Stomach (tissue), 9 donors: ENCODE data around the gene DUSP7. TPM values are rescaled to one million over a fixed set of nuclear protein-coding genes. Genes with fewer than 3 reads are reported as not detected.

Experiments
- DNase-seq, 2 donors: peaks; one replicate each; pipeline versions ENCODE4 v3.0.0 to v3.0.0-alpha.2; 2013 to 2019
- H3K27ac ChIP-seq, 5 donors: fragments of 200-600 bp in 4 of 5; sonication (generic) in 4 of 5; one replicate each; pipeline ENCODE4 v1.5.1; 2013 to 2019; ENCODE audit warnings: mild to moderate bottlenecking in 1 of 5, moderate library complexity in 1 of 5
- H3K27me3 ChIP-seq, 3 donors: fragments of 200-600 bp; sonication (generic); one replicate each; pipeline ENCODE4 v1.5.1; 2017 to 2019; ENCODE audit warnings: mixed run types in 1 of 3
- H3K36me3 ChIP-seq, 4 donors: fragments of 200-600 bp; sonication (generic); 1 replicate in 3 of 4; 2 replicates in 1 of 4; pipeline ENCODE4 v1.5.1; 2016 to 2019
- H3K4me1 ChIP-seq, 4 donors: fragments of 200-600 bp; sonication (generic); one replicate each; pipeline ENCODE4 v1.5.1; 2016 to 2019
- H3K4me3 ChIP-seq, 4 donors: fragments of 200-600 bp; sonication (generic) in 3 of 4; one replicate each; pipeline ENCODE4 v1.5.1; 2016 to 2019; ENCODE audit warnings: mild to moderate bottlenecking in 1 of 4
- H3K9me3 ChIP-seq, 4 donors: fragments of 200-600 bp; sonication (generic); one replicate each; pipeline ENCODE4 v1.5.1; 2016 to 2019
- CTCF ChIP-seq, 7 experiments: fragments of 450-650 bp in 4 of 7; fragments of 200-600 bp in 3 of 7; sonication (generic) in 3 of 7; IDR thresholded peaks; one replicate each; pipeline ENCODE4 v1.5.1; 2016 to 2019; ENCODE audit warnings: antibody characterized with exemption in 7 of 7, control low read depth in 2 of 7, mild to moderate bottlenecking in 1 of 7
- EP300 ChIP-seq: sonication (generic); formaldehyde crosslinking; IDR thresholded peaks from one replicate; pipeline ENCODE4 v1.6.1; 2017; ENCODE audit warnings: antibody characterized with exemption
- POLR2A ChIP-seq, 4 donors: fragments of 450-650 bp; IDR thresholded peaks; one replicate each; pipeline ENCODE4 v1.6.1; 2016; ENCODE audit warnings: antibody characterized with exemption in 4 of 4, control low read depth in 2 of 4, mild to moderate bottlenecking in 1 of 4, moderate library complexity in 1 of 4
- POLR2AphosphoS5 ChIP-seq, 3 donors: sonication (generic); formaldehyde crosslinking; IDR thresholded peaks; one replicate each; pipeline ENCODE4 v1.6.1; 2016; ENCODE audit warnings: antibody characterized with exemption in 3 of 3
- WGBS, 5 donors: extraction: QIAGEN DNeasy Blood & Tissue Kit in 3 of 5; methylation state at CpG; one replicate each; pipeline versions ENCODE4 v1.1.5 to v1.1.7; 2013 to 2018; 5-methylcytosine and 5-hydroxymethylcytosine counted together
- intact Hi-C: fragments of 100-400 bp; cut with DNase I; formaldehyde crosslinking; loops from one replicate; pipeline ENCODE4 v1.15.1; 2023; ENCODE audit warnings: low total_unique reads
- polyA plus RNA-seq, 3 donors: library from polyadenylated mRNA; stranded (reverse); fragments of 200-250 nt; gene quantifications; one replicate each; pipeline ENCODE4 v1.2.3, GENCODE V29; 2013
- total RNA-seq, 5 donors: library from RNA; depleted of rRNA; stranded (reverse); fragments of >200 nt; gene quantifications; one replicate each; pipeline versions ENCODE4 v1.1.0 to v1.2.3, GENCODE V29; 2014 to 2016
- donor health status: healthy with polysubstance abuse.
- donor health status: Bipolar disorder and iron deficiency.
- donor health status: healthy.

The DUSP7 gene
- total and polyA plus RNA-seq, 8 donors = 0.58 to 23.7 (median 5.0) TPM

DNA sequence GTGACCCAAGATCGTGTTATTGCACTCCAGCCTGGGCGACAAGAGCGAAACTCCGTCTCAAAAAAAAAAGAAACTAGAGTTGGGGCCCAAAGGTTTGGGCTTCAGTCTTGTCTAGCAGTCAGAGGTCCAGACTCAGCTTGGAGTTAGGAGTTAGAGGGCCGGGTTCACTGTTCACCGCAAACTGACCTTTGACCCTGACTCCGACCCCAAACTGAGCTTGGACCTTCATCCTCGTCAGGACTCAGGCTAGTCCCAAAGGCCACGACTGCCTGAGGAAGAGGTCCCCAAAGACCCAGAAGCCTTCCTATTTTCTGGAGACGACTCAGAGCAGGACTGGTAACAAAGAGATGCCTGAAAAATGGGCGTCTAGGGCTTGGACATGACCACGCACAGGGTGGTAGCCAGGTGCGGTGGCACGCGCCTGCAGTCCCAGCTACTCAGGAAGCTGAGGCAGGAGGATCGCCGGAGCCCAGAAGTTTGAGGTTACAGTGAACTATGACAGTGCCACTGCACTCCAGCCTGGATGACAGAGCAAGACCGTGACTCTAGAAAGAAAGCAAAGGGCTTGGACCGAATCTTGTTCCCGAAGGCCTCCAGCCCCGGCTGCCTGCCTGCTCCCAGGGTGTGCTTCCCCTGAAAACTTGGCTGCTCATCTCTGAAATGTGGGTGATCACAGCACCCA, 37.9 kb downstream of the DUSP7 start:
- Histone ChIP-seq H3K4me3 (no peak overlapping the region), H3K36me3 (no peaks in the 10 kb centered on the region), H3K4me1 (peaks cover 0 to 17% (median 2%) of the 10 kb centered on the region in 4 donors), H3K9me3 (no peaks in the 10 kb centered on the region), H3K27ac (peak overlapping the region in 2 of 5 donors; percentile 20 to 46), H3K27me3 (no peaks in the 10 kb centered on the region)
- intact Hi-C loops = no loop called here
- no peak for TF ChIP-seq EP300
- no peak for TF ChIP-seq CTCF (IDR thresholded peaks at IDR 0.05)
- TF ChIP-seq POLR2AphosphoS5 (IDR thresholded peaks at IDR 0.05) = no peak
- TF ChIP-seq POLR2A (IDR thresholded peaks at IDR 0.05) = no peak
- no peak for DNase-seq
- 89 to 93% (median 92%) methylated on average over 21 of the region's 21 CpGs for WGBS, 5 donors

GRCh38 chr3:52017586-52017985, 38.8 kb downstream of the DUSP7 start:
- TF ChIP-seq CTCF (IDR thresholded peaks at IDR 0.05) = no peak
- TF ChIP-seq EP300 = no peak
- TF ChIP-seq POLR2AphosphoS5 (IDR thresholded peaks at IDR 0.05) = no peak
- no peak for TF ChIP-seq POLR2A (IDR thresholded peaks at IDR 0.05)
- no peaks in the 10 kb centered on the region for H3K36me3 ChIP-seq
- peaks cover 0 to 8% (median 2%) of the 10 kb centered on the region in 4 donors for H3K4me1 ChIP-seq
- no peak overlapping the region for H3K27ac ChIP-seq
- H3K4me3 ChIP-seq = no peak overlapping the region
- intact Hi-C loops = no loop called here
- no peaks in the 10 kb centered on the region for H3K27me3 ChIP-seq
- no peaks in the 10 kb centered on the region for H3K9me3 ChIP-seq
- WGBS, 5 donors = 81 to 90% (median 83%) methylated on average over 11 of the region's 11 CpGs
- no peak for DNase-seq

DNA sequence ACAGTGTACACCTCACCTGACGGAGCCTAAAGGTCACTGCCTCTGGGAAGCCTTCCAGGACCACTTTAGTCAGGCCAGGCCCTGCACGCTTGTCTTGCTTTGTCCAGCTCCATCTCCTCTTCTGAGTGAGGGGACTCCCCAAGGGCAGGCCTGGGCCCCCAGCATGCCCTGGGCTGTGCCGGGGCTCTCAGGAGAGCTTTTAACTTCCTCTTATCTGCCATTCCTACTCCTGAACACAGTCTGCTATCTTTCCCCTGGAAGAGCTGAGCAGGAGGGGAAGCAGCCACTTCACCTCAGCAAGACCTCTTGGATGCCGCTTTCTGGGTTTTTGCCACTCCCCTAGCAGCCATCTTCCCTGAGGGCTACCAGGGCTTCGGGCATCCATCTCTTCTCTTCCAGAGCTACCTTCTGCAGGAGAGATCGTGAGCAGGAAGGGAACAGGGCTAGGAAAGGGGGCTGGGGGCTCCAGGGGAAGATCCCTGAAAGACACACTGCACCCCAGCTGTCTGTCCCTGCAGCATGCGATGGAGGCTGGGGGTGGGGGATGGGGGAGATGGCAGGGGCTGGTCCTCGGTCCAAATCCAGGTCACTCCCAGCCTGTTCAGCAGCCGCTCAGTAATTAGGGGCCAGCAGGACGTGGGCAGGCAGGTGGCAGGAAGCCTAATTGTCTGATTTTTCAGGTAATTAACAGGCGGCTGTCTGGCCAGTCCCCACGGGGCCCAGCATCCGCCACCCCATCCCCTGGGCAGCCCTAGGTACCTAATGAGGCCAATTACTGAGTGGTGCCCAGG, 40.7 kb downstream of the DUSP7 start:
- Histone ChIP-seq H3K27ac (no peak overlapping the region), H3K9me3 (no peaks in the 10 kb centered on the region), H3K4me1 (no peaks in the 10 kb centered on the region), H3K27me3 (no peaks in the 10 kb centered on the region), H3K4me3 (no peak overlapping the region), H3K36me3 (no peaks in the 10 kb centered on the region)
- WGBS, 5 donors = 84 to 92% (median 86%) methylated on average over 7 to 13 of the region's 13 CpGs
- no peak for DNase-seq
- no peak for TF ChIP-seq EP300
- TF ChIP-seq CTCF (IDR thresholded peaks at IDR 0.05) = no peak
- TF ChIP-seq POLR2AphosphoS5 (IDR thresholded peaks at IDR 0.05) = no peak
- no peak for TF ChIP-seq POLR2A (IDR thresholded peaks at IDR 0.05)
- intact Hi-C loops = no loop called here

DNA sequence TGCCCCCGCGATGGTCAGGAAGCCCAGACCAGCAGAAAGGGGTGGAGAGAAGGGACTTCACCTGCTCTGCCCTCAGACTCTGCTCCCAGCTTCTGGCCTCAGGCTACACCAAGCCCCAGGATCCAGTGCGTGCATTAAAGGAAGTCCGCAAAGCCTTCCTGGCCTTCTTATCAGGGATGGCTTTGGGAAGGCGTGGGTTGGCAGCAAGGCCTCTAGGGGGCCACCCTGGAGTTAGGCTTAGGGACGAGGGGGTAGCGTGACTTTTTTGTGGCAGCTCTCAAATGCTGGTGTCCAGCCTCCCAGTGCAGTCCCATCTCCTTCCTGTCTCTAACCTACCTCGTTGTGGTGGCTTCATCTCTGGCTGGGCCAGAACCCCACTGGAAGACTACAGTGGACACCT, 41.8 kb downstream of the DUSP7 start:
- H3K27ac ChIP-seq = no peak overlapping the region
- DNase-seq = no peak
- intact Hi-C loops = loop anchor here (5.0 kb wide), 1 partner anchor 118 kb away; no protein-coding TSS in a partner anchor
- 50 to 71% (median 56%) methylated on average over 5 to 8 of the region's 8 CpGs for WGBS, 5 donors
- H3K27me3 ChIP-seq = no peaks in the 10 kb centered on the region
- no peak for TF ChIP-seq EP300
- peak in 1 of 7 experiments; percentile 7 for TF ChIP-seq CTCF (IDR thresholded peaks at IDR 0.05)
- no peaks in the 10 kb centered on the region for H3K4me1 ChIP-seq
- no peaks in the 10 kb centered on the region for H3K36me3 ChIP-seq
- H3K9me3 ChIP-seq = no peaks in the 10 kb centered on the region
- no peak overlapping the region for H3K4me3 ChIP-seq
